Activated naive CD4-positive, alpha-beta T cell treated with anti-CD3 and anti-CD28 coated beads, Interleukin-2, amount 50 U/mL, for 72 hours (primary cell): ENCODE data around the gene FAM111B. TPM values are rescaled to one million over a fixed set of nuclear protein-coding genes. Genes with fewer than 3 reads are reported as not detected.
"Not testable (repeated sequence)": the region's sequence is repeated elsewhere in the genome, so short reads cannot be mapped to it uniquely, and the experiment has no call there.

ENCODE experiments used
- ATAC-seq, 2 donors: fragments of 150-1000 bp; cut with Tn5 transposase; 2 replicates each; pipeline ENCODE4 v1.10.0; 2021; ENCODE audit warnings: mild to moderate bottlenecking in 2 of 2, moderate library complexity in 2 of 2
- DNase-seq, 2 donors: peaks; one replicate each; pipeline ENCODE4 v3.0.0; 2021 to 2022; ENCODE audit warnings: low spot score in 2 of 2
- H3K27ac Mint-ChIP-seq, 2 donors: one replicate each; pipeline ENCODE4 v1.8.0; 2022; ENCODE audit warnings: mild to moderate bottlenecking in 2 of 2, mixed read lengths in 2 of 2
- H3K36me3 Mint-ChIP-seq, 2 donors: one replicate each; pipeline ENCODE4 v1.8.0; 2022; ENCODE audit warnings: mixed read lengths in 2 of 2
- H3K9me3 Mint-ChIP-seq, 2 donors: one replicate each; pipeline ENCODE4 v1.8.0; 2022; ENCODE audit warnings: mixed read lengths in 2 of 2
- total RNA-seq, 2 donors: library from RNA; stranded (reverse); gene quantifications; one replicate each; pipeline ENCODE4 v1.2.3, GENCODE V29; 2022

Gene FAM111B, protein sequence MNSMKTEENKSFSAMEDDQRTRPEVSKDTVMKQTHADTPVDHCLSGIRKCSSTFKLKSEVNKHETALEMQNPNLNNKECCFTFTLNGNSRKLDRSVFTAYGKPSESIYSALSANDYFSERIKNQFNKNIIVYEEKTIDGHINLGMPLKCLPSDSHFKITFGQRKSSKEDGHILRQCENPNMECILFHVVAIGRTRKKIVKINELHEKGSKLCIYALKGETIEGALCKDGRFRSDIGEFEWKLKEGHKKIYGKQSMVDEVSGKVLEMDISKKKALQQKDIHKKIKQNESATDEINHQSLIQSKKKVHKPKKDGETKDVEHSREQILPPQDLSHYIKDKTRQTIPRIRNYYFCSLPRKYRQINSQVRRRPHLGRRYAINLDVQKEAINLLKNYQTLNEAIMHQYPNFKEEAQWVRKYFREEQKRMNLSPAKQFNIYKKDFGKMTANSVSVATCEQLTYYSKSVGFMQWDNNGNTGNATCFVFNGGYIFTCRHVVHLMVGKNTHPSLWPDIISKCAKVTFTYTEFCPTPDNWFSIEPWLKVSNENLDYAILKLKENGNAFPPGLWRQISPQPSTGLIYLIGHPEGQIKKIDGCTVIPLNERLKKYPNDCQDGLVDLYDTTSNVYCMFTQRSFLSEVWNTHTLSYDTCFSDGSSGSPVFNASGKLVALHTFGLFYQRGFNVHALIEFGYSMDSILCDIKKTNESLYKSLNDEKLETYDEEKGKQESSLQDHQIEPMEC
- total RNA-seq: 10 to 100 TPM; 42.8 to 47.6 TPM

GRCh38 chr11:59106363-59107336 is at the start of gene FAM111B:
Gene FAM111B, plus strand, starts transcription at chr11:59107237. Its CDS starts 2,389 bp downstream, at chr11:59109626.
- peak within 1 kb of the TSS; percentile 85 to 89 for H3K27ac Mint-ChIP-seq
- peaks cover 39 to 41% of the 10 kb centered on the region in 2 donors for H3K36me3 Mint-ChIP-seq
- no peaks in the 10 kb centered on the region for H3K9me3 Mint-ChIP-seq
- peak; percentile 73 to 88 for DNase-seq
- ATAC-seq: peak; percentile 91

DNA sequence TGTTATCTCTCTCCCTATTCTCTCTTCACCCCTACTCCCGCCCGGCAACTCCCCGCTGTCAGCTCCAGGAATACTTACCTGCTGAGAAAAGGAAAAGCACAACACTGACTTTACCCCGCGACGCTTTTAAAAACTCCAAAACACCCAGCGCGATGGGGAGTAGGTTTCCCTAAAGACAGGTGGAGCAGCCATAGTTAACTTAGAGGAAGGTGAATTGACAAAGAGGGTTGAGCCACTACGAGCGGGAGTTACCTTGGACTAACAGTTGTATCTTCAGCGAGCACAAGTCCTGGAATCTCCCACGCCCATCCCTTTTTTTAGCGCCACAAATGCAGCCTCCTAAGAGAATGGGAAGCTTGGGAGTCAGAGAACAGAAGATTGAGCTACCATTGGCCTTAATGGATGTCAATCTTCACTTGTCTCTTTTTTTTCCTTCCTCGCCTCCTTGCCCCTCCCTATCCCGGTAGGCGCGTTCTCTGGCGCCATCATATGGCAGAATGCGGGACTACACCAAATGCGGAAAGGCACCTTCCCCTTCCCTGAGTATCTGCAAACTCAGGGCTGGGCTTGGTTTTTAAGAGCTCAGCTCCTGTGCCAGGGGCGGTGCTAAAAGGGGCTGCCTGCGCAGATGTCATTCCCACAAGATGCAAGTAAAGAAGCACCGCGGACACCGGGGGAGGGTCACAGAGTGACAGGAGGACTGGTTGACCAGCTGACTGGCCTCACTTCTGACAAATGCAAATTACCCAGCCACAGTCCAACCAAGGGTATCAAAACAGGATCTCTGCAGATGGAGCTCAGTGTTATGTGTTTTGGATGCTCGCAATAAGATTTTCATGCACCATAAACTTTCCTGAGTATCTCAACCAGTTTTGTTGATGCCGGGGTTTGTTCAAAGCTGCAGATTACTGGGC is 48.7 kb upstream of the FAM111B start:
- H3K27ac Mint-ChIP-seq: not testable (repeated sequence)

DNA sequence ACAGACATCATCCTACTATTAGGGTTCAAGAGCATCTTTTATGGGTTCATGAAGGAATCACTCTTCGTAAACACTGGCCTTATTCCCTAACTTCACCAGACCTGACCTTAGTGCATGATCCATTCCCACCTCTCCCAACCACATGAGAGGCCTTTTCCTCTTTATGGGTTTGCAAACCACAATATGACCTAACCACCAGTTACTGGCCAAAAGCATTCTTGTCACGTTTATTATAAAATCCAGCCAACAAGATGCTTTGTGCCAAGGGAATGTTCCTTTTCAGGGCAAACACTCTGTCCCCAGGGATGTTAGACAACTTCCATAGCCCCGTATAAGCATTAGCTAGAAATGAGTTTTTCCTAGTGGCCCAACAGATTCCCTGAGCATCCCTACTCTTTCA is 46.9 kb upstream of the FAM111B start:
- not testable (repeated sequence) for H3K9me3 Mint-ChIP-seq, H3K27ac Mint-ChIP-seq, H3K36me3 Mint-ChIP-seq, DNase-seq, ATAC-seq

More for the DNA sequence above, 48.7 kb upstream of the FAM111B start:
- H3K36me3 Mint-ChIP-seq, H3K9me3 Mint-ChIP-seq: not testable (repeated sequence)
- DNase-seq: peak; percentile 82 to 98
- ATAC-seq: peak; percentile 95 to 97

- no peak for ATAC-seq
Observed at GRCh38 chr11:59062602-59063529, 44.2 kb upstream of the FAM111B start.

GRCh38 chr11:59063996-59064727 is 42.9 kb upstream of the FAM111B start:
- not testable (repeated sequence) for DNase-seq, H3K9me3 Mint-ChIP-seq, H3K36me3 Mint-ChIP-seq, H3K27ac Mint-ChIP-seq
- peak; percentile 53 to 54 for ATAC-seq

More at GRCh38 chr11:59062602-59063529, 44.2 kb upstream of the FAM111B start:
- H3K36me3 Mint-ChIP-seq: no peaks in the 10 kb centered on the region
- H3K9me3 Mint-ChIP-seq: no peaks in the 10 kb centered on the region
- DNase-seq: no peak
- no peak overlapping the region for H3K27ac Mint-ChIP-seq

DNA sequence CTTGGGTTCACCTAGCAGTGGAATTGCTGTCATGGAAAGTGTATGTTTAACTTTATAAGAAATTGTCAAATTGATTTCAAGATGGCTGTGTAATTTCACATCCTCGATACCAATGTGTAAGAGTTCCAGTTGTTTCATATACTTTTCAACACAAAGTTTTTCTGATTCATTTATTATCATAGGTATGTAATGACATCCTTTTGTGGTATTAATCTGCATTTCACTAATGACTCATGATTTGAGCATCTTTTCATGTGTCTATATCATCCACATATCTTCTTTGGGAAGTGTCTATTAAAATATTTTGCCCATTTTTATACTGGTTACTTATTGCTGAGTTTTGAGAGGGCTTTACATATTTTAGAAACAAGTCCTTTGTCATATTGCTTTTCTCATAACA is 38.0 kb upstream of the FAM111B start:
- ATAC-seq (peak in 1 of 2 donors; percentile 68), DNase-seq (no peak)
- no peaks in the 10 kb centered on the region for H3K36me3 Mint-ChIP-seq
- no peak overlapping the region for H3K27ac Mint-ChIP-seq
- no peaks in the 10 kb centered on the region for H3K9me3 Mint-ChIP-seq

- no peak for ATAC-seq
Observed at GRCh38 chr11:59076876-59077571, 30.0 kb upstream of the FAM111B start.

DNA sequence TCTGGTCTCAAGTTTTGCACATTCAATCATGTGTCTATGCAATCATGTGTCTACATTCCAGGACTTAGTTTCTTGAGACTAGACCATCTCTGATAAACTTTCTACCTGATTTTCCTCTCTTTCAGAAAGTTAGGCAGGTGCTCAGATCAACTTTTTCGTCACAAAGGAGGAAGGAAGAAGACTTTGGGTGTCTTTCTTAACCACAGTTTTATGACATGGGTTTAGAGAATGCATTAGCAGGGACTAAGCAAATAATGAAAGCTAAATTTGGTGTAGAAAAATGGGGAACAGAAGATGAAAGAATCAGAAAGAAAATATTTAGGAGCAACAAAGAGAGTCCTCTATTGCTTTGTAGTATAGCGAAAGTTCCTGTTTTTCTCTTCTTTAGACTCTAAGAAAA is 28.6 kb upstream of the FAM111B start:
- no peaks in the 10 kb centered on the region for H3K9me3 Mint-ChIP-seq
- ATAC-seq (no peak), DNase-seq (no peak)
- H3K36me3 Mint-ChIP-seq: peaks cover 0 to 7% of the 10 kb centered on the region in 2 donors
- no peak overlapping the region for H3K27ac Mint-ChIP-seq

More at GRCh38 chr11:59076876-59077571, 30.0 kb upstream of the FAM111B start:
- H3K27ac Mint-ChIP-seq: peak overlapping the region in 1 of 2 donors; percentile 23
- peaks cover 0 to 7% of the 10 kb centered on the region in 2 donors for H3K36me3 Mint-ChIP-seq
- no peaks in the 10 kb centered on the region for H3K9me3 Mint-ChIP-seq
- DNase-seq: no peak

DNA sequence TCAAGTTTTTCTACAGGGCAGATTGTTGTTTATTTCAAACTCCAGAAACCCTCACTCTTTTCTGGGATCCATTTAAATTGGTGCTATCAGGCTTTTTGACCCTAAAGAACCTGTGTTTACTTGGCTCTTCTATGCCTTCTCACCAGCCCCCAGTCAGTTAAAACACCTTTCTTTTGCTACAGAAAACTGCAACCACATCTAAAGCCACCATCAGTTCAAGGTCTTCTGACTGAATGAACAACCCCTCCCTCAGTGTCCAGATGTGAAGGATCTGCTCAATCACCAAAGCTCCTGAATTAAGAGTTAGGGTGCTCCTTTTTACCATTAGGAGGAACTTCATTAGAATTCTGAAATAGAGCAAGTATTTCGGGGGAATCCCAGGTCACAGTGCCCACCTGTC is 28.0 kb upstream of the FAM111B start:
- Mint-ChIP-seq H3K27ac (no peak overlapping the region), H3K9me3 (no peaks in the 10 kb centered on the region), H3K36me3 (peaks cover 0 to 7% of the 10 kb centered on the region in 2 donors)
- no peak for ATAC-seq
- DNase-seq: no peak

- H3K9me3 Mint-ChIP-seq, H3K36me3 Mint-ChIP-seq, ATAC-seq, H3K27ac Mint-ChIP-seq, DNase-seq: not testable (repeated sequence)
Observed at GRCh38 chr11:59080421-59080820, 26.6 kb upstream of the FAM111B start.

- H3K27ac Mint-ChIP-seq, DNase-seq, ATAC-seq, H3K36me3 Mint-ChIP-seq, H3K9me3 Mint-ChIP-seq: not testable (repeated sequence)
Observed at GRCh38 chr11:59081430-59082020, 25.5 kb upstream of the FAM111B start.

DNA sequence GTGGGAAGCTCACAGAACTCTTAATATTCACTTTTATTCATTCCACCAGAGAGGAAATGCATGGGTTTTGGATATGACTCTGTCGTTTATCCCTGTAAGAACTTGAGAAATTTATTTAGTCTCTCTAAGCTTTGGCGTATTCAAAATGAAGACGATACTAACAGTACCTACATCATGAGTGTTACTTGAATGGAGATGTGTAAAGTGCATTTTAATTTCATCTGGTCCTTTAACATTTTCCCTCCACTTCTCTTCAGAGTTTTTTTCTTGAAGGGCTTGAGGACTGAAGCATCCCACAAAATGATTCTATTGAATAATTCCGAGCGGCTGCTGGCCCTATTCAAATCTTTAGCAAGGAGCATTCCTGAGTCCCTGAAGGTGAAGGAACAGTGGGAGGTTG is 21.0 kb upstream of the FAM111B start, which contains the start of gene GLYATL1B:
Gene GLYATL1B (plus strand): TSS at position 301 of the 400 bp plus-strand sequence. CDS start 0 bp downstream, at position 301.
- not testable (repeated sequence) for H3K9me3 Mint-ChIP-seq, H3K36me3 Mint-ChIP-seq, ATAC-seq, H3K27ac Mint-ChIP-seq, DNase-seq

GRCh38 chr11:59088162-59088561 is 18.9 kb upstream of the FAM111B start:
- Mint-ChIP-seq H3K36me3 (no peaks in the 10 kb centered on the region), H3K27ac (no peak overlapping the region), H3K9me3 (no peaks in the 10 kb centered on the region)
- ATAC-seq (no peak), DNase-seq (no peak)
